Neural cell (in vitro differentiated cells): Measurements from ENCODE around the gene GALT. TPM values are rescaled to one million over a fixed set of nuclear protein-coding genes. Genes with fewer than 3 reads are reported as not detected.

Experiments used
- H2AFZ ChIP-seq: fragments of 200-600, 300-800 bp; sonication (generic), shearing (Covaris generic); 2 replicates; pipeline ENCODE4 v1.6.0; 2014; ENCODE audit warnings: low read depth, mild to moderate bottlenecking, antibody characterized with exemption, low read length, moderate library complexity
- H3F3A ChIP-seq: fragments of 200-600 bp; shearing (Covaris generic); 2 replicates; pipeline ENCODE4 v1.6.1; 2016; ENCODE audit warnings: mild to moderate bottlenecking, moderate library complexity, mixed read lengths, antibody characterized with exemption, low read length; ENCODE audit not compliant: insufficient read depth, poor library complexity, severe bottlenecking
- H3K27ac ChIP-seq: fragments of 200-600, 300-800 bp; sonication (generic), shearing (Covaris generic); 2 replicates; pipeline ENCODE4 v1.5.1; 2014; ENCODE audit warnings: mild to moderate bottlenecking, low read length, moderate library complexity
- H3K27me3 ChIP-seq: fragments of 300-800, 200-600 bp; sonication (generic), shearing (Covaris generic); 2 replicates; pipeline ENCODE4 v1.6.0; 2014; ENCODE audit warnings: mild to moderate bottlenecking, low read depth, low read length, moderate library complexity; ENCODE audit not compliant: insufficient read depth
- H3K36me3 ChIP-seq: fragments of 300-800, 200-600 bp; sonication (generic), shearing (Covaris generic); 2 replicates; pipeline ENCODE4 v1.5.1; 2014; ENCODE audit warnings: mild to moderate bottlenecking, antibody characterized with exemption, low read length, moderate library complexity; ENCODE audit not compliant: insufficient read depth
- H3K4me2 ChIP-seq: fragments of 300-800, 200-600 bp; sonication (generic), shearing (Covaris generic); 2 replicates; pipeline ENCODE4 v1.6.0; 2014; ENCODE audit warnings: mild to moderate bottlenecking, low read length
- H3K4me3 ChIP-seq: fragments of 300-800, 200-600 bp; sonication (generic), shearing (Covaris generic); 2 replicates; pipeline ENCODE4 v1.5.1; 2014; ENCODE audit warnings: mild to moderate bottlenecking, low read length, moderate library complexity
- H3K79me2 ChIP-seq: fragments of 200-600 bp; shearing (Covaris generic); replicated peaks from 2 replicates; pipeline ENCODE4 v1.6.0; 2014; ENCODE audit warnings: mild to moderate bottlenecking, low read length, moderate library complexity; ENCODE audit not compliant: insufficient read depth
- H3K9ac ChIP-seq: fragments of 300-800, 200-600 bp; sonication (generic), shearing (Covaris generic); 2 replicates; pipeline ENCODE4 v1.6.1; 2016; ENCODE audit warnings: mild to moderate bottlenecking, low read length, mixed read lengths
- H3K9me2 ChIP-seq: fragments of 200-600 bp; shearing (Covaris generic); 2 replicates; pipeline ENCODE4 v1.6.1; 2016; ENCODE audit warnings: mild to moderate bottlenecking, low read length, mixed read lengths; ENCODE audit not compliant: insufficient read depth
- H3K9me3 ChIP-seq: fragments of 200-600, 300-800 bp; sonication (generic), shearing (Covaris generic); 2 replicates; pipeline ENCODE4 v1.6.1; 2016; ENCODE audit warnings: mild to moderate bottlenecking, mixed run types, low read length, moderate library complexity, mixed read lengths
- H4K20me1 ChIP-seq: fragments of 200-600 bp; shearing (Covaris generic); 2 replicates; pipeline ENCODE4 v1.6.1; 2016; ENCODE audit warnings: mild to moderate bottlenecking, mixed run types; ENCODE audit not compliant: insufficient read depth
- EP300 ChIP-seq: fragments of 450-650 bp; conservative IDR thresholded peaks from 2 replicates; pipeline ENCODE4 v1.6.1; 2014; ENCODE audit warnings: antibody characterized with exemption, mild to moderate bottlenecking, moderate library complexity; ENCODE audit not compliant: poor library complexity, severe bottlenecking
- EZH2 ChIP-seq: fragments of 200-600, 300-800 bp; shearing (Covaris generic), sonication (generic); IDR thresholded peaks from 2 replicates; pipeline ENCODE4 v1.6.1; 2014; ENCODE audit warnings: antibody characterized with exemption, low read length, borderline replicate concordance, mild to moderate bottlenecking; ENCODE audit not compliant: insufficient read depth, poor library complexity, severe bottlenecking
- MXI1 ChIP-seq: fragments of 450-650 bp; conservative IDR thresholded peaks from 2 replicates; pipeline ENCODE4 v1.6.1; 2014; ENCODE audit warnings: antibody characterized with exemption, mild to moderate bottlenecking; ENCODE audit not compliant: poor library complexity, severe bottlenecking
- POLR2AphosphoS5 ChIP-seq: IDR thresholded peaks from 2 replicates; pipeline ENCODE4 v1.6.1; 2012
- RAD21 ChIP-seq: fragments of 450-650 bp; conservative IDR thresholded peaks from 2 replicates; pipeline ENCODE4 v1.6.1; 2014; ENCODE audit warnings: antibody characterized with exemption, mild to moderate bottlenecking, moderate library complexity
- SMC3 ChIP-seq: fragments of 450-650 bp; conservative IDR thresholded peaks from 2 replicates; pipeline ENCODE4 v1.6.1; 2014; ENCODE audit warnings: antibody characterized with exemption, mild to moderate bottlenecking, moderate library complexity; ENCODE audit not compliant: poor library complexity
- TAF1 ChIP-seq: IDR thresholded peaks from 2 replicates; pipeline ENCODE4 v1.6.1; 2012; ENCODE audit warnings: low read depth
- polyA plus RNA-seq: library from polyadenylated mRNA; depleted of rRNA; stranded (reverse); fragments of >200 nt; gene quantifications from 2 replicates; pipeline ENCODE4 v1.2.3, GENCODE V29; 2014
- TF ChIP-seq, protein P1 (sequence below): fragments of 450-650 bp; IDR thresholded peaks from 2 replicates; pipeline ENCODE4 v1.5.1; 2014; ENCODE audit warnings: antibody characterized with exemption, mild to moderate bottlenecking, moderate library complexity; ENCODE audit not compliant: poor library complexity, severe bottlenecking
- TF ChIP-seq, protein P2 (sequence below): IDR thresholded peaks from 2 replicates; pipeline ENCODE4 v1.6.1; 2012; ENCODE audit warnings: borderline replicate concordance

The GALT gene
- polyA plus RNA-seq, 1 donor from 2014 or later = 116 TPM

DNA sequence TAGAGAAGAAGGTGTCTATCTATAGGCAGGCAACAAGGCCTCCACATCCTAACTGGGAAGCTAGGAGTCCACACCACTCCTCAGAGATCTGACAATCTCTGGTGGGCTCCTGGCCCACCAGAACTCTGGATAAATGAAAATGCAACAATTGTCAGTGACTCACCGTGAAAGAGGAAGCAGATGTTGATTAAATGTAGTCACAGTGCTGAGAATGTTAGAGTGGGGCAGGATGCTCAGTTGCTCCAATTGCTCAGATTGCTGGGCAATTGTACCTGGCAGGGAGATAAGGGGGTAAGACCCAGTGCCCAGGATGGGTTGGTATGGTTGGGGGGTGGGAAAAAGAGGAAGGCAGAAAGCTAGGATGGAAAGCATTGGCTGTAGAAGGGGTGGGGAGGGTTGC lies 40.3 kb downstream of the GALT start:
- H3K79me2 ChIP-seq = no peaks in the 10 kb centered on the region
- H2AFZ ChIP-seq = no peak overlapping the region
- H3K27me3 ChIP-seq = no peaks in the 10 kb centered on the region
- H3K9ac ChIP-seq = no peak overlapping the region
- H3K4me3 ChIP-seq = no peak overlapping the region
- no peaks in the 10 kb centered on the region for H3F3A ChIP-seq
- H3K27ac ChIP-seq = no peak overlapping the region
- H3K36me3 ChIP-seq = no peaks in the 10 kb centered on the region
- TF ChIP-seq EZH2 (no peak), TAF1 (no peak), RAD21 (no peak), MXI1 (no peak), POLR2AphosphoS5 (no peak), SMC3 (no peak), EP300 (no peak)
- TF ChIP-seq, protein P1, sequence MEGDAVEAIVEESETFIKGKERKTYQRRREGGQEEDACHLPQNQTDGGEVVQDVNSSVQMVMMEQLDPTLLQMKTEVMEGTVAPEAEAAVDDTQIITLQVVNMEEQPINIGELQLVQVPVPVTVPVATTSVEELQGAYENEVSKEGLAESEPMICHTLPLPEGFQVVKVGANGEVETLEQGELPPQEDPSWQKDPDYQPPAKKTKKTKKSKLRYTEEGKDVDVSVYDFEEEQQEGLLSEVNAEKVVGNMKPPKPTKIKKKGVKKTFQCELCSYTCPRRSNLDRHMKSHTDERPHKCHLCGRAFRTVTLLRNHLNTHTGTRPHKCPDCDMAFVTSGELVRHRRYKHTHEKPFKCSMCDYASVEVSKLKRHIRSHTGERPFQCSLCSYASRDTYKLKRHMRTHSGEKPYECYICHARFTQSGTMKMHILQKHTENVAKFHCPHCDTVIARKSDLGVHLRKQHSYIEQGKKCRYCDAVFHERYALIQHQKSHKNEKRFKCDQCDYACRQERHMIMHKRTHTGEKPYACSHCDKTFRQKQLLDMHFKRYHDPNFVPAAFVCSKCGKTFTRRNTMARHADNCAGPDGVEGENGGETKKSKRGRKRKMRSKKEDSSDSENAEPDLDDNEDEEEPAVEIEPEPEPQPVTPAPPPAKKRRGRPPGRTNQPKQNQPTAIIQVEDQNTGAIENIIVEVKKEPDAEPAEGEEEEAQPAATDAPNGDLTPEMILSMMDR = no peak
- TF ChIP-seq, protein P2, sequence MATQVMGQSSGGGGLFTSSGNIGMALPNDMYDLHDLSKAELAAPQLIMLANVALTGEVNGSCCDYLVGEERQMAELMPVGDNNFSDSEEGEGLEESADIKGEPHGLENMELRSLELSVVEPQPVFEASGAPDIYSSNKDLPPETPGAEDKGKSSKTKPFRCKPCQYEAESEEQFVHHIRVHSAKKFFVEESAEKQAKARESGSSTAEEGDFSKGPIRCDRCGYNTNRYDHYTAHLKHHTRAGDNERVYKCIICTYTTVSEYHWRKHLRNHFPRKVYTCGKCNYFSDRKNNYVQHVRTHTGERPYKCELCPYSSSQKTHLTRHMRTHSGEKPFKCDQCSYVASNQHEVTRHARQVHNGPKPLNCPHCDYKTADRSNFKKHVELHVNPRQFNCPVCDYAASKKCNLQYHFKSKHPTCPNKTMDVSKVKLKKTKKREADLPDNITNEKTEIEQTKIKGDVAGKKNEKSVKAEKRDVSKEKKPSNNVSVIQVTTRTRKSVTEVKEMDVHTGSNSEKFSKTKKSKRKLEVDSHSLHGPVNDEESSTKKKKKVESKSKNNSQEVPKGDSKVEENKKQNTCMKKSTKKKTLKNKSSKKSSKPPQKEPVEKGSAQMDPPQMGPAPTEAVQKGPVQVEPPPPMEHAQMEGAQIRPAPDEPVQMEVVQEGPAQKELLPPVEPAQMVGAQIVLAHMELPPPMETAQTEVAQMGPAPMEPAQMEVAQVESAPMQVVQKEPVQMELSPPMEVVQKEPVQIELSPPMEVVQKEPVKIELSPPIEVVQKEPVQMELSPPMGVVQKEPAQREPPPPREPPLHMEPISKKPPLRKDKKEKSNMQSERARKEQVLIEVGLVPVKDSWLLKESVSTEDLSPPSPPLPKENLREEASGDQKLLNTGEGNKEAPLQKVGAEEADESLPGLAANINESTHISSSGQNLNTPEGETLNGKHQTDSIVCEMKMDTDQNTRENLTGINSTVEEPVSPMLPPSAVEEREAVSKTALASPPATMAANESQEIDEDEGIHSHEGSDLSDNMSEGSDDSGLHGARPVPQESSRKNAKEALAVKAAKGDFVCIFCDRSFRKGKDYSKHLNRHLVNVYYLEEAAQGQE = no peak
- no peaks in the 10 kb centered on the region for H3K9me2 ChIP-seq
- no peak overlapping the region for H3K4me2 ChIP-seq
- no peaks in the 10 kb centered on the region for H4K20me1 ChIP-seq
- no peaks in the 10 kb centered on the region for H3K9me3 ChIP-seq

DNA sequence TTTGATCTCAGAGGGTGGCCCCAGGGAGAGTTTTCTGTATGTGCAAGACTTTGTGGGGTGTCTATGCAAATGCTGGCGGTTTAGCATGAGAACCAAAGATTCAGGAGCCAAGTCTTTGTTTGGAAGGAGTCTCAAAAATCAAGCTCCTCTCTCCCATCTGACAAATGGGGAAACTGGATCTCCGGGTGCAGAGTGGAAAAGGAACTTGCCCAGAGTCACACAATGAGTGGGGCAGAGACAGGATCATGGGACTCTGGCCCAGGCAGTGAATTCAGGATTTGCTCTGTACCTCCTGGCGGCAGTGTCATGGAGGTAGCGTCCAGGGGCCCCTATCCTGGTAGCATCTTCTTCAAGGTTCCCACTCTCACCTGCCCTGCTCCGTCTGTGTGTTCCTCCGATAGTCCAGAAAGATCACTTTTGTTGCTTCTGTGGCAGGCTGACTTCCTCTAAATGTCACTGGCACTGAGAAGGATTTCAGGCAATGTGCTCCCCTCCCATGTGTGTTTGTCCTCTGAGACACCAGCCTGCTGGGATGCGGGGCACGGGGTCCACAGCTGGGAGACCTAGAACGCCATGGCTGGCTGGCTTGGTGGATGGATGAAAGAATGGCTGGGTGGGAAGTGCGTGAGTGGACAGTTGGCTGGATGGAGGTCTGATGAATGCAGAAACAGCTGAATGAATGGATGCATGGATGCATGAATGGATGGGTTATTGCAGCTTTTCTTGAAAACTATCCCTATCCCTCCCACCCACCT lies 41.0 kb downstream of the GALT start:
- Histone ChIP-seq H2AFZ (no peak overlapping the region), H3K9me3 (no peaks in the 10 kb centered on the region), H3K9me2 (no peaks in the 10 kb centered on the region), H3K36me3 (no peaks in the 10 kb centered on the region), H3K27ac (no peak overlapping the region), H3K79me2 (no peaks in the 10 kb centered on the region), H3K4me2 (no peak overlapping the region), H3K27me3 (no peaks in the 10 kb centered on the region), H3K4me3 (no peak overlapping the region), H3K9ac (no peak overlapping the region), H3F3A (no peaks in the 10 kb centered on the region), H4K20me1 (no peaks in the 10 kb centered on the region)
- TF ChIP-seq EZH2 (no peak), SMC3 (no peak), TAF1 (no peak), EP300 (no peak), RAD21 (no peak), MXI1 (no peak), POLR2AphosphoS5 (no peak)
- TF ChIP-seq, protein P1 = no peak
- TF ChIP-seq, protein P2 = no peak
